ENCODE results near the gene WDR53.

DNA sequence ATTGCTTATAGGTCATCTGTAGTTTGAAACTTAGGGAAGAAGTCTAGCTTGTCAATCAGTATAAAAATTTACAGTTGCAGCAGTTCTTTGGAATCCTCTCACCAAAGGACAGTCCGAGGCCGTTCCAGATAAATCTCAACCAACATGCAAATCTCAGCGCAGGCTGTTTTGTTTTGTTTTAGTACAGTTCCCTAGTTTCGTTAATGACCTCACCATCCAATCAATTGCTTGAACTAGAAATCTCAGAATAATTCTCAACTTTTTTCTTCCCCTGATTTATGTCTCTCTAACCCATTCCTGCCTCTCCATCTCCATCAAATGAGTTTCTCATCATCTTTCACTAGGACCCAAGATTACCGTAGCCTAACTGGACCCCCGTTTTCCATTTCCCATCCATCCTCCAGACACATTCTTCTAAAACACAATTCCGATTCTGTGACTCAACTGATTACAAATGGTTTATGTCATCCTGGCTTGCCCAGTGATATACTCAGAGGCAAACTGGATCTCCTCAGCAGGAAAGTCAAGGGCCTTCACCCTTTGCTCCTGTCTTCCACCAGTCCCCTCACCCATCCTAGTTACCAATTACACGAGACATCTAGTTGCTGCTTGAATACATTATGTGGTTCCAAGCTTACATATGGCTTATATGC, 54.5 kb downstream of the WDR53 start:
- TF ChIP-seq, protein P1, sequence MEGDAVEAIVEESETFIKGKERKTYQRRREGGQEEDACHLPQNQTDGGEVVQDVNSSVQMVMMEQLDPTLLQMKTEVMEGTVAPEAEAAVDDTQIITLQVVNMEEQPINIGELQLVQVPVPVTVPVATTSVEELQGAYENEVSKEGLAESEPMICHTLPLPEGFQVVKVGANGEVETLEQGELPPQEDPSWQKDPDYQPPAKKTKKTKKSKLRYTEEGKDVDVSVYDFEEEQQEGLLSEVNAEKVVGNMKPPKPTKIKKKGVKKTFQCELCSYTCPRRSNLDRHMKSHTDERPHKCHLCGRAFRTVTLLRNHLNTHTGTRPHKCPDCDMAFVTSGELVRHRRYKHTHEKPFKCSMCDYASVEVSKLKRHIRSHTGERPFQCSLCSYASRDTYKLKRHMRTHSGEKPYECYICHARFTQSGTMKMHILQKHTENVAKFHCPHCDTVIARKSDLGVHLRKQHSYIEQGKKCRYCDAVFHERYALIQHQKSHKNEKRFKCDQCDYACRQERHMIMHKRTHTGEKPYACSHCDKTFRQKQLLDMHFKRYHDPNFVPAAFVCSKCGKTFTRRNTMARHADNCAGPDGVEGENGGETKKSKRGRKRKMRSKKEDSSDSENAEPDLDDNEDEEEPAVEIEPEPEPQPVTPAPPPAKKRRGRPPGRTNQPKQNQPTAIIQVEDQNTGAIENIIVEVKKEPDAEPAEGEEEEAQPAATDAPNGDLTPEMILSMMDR (IDR thresholded peaks at IDR 0.05 in 8 of 11, conservative IDR thresholded peaks at IDR 0.05 in 3 of 11), result no peak
- no peak for TF ChIP-seq POLR2AphosphoS5 (IDR thresholded peaks at IDR 0.05)
- no peak for TF ChIP-seq POLR2A (IDR thresholded peaks at IDR 0.05)

Data from spleen (tissue), 7 donors.